ENCODE results near the gene GDNF.
"Not testable (repeated sequence)": the region's sequence is repeated elsewhere in the genome, so short reads cannot be mapped to it uniquely, and the experiment has no call there.

GDNF gene

GRCh38 chr5:37869216-37869615 is 29.4 kb upstream of the GDNF start:
- 97% methylated on average over 2 of the region's 2 CpGs for WGBS

GRCh38 chr5:37867654-37868053 is 27.8 kb upstream of the GDNF start:
- H3K4me1 ChIP-seq (ENCODE audit: insufficient read depth, low read length) = no peaks in the 10 kb centered on the region
- H3K36me3 ChIP-seq (ENCODE audit: insufficient read depth, low read length) = no peaks in the 10 kb centered on the region
- no peak overlapping the region for H3K4me3 ChIP-seq (ENCODE audit: low read length)
- 89% methylated on average over 3 of the region's 3 CpGs for WGBS
- no peak overlapping the region for H3K27ac ChIP-seq (ENCODE audit: low read depth, low read length)
- no peaks in the 10 kb centered on the region for H3K9me3 ChIP-seq (ENCODE audit: insufficient read depth, low read depth, low read length)
- no peak overlapping the region for H3K9ac ChIP-seq (ENCODE audit: low read depth, low read length)
- H3K27me3 ChIP-seq (ENCODE audit: insufficient read depth, low read length) = no peaks in the 10 kb centered on the region

More at GRCh38 chr5:37869216-37869615, 29.4 kb upstream of the GDNF start:
- H3K9me3 ChIP-seq (ENCODE audit: insufficient read depth, low read depth, low read length) = no peaks in the 10 kb centered on the region
- H3K36me3 ChIP-seq (ENCODE audit: insufficient read depth, low read length) = no peaks in the 10 kb centered on the region
- H3K4me3 ChIP-seq (ENCODE audit: low read length) = no peak overlapping the region
- no peaks in the 10 kb centered on the region for H3K27me3 ChIP-seq (ENCODE audit: insufficient read depth, low read length)
- H3K4me1 ChIP-seq (ENCODE audit: insufficient read depth, low read length) = no peaks in the 10 kb centered on the region
- H3K27ac ChIP-seq (ENCODE audit: low read depth, low read length) = no peak overlapping the region
- H3K9ac ChIP-seq (ENCODE audit: low read depth, low read length) = no peak overlapping the region

GRCh38 chr5:37862907-37863306 is 23.1 kb upstream of the GDNF start:
- not testable (repeated sequence) for H3K4me1 ChIP-seq (ENCODE audit: insufficient read depth, low read length); H3K27me3 ChIP-seq (ENCODE audit: insufficient read depth, low read length); H3K9me3 ChIP-seq (ENCODE audit: insufficient read depth, low read depth, low read length); H3K9ac ChIP-seq (ENCODE audit: low read depth, low read length); H3K4me3 ChIP-seq (ENCODE audit: low read length); H3K27ac ChIP-seq (ENCODE audit: low read depth, low read length); H3K36me3 ChIP-seq (ENCODE audit: insufficient read depth, low read length)
- no CpG with 5 or more reads among the region's 1 CpG for WGBS

- no peak overlapping the region for H3K4me3 ChIP-seq (ENCODE audit: low read length)
- WGBS = 91% methylated on average over 3 of the region's 3 CpGs
Measured at GRCh38 chr5:37860206-37860605, 20.4 kb upstream of the GDNF start.

GRCh38 chr5:37859805-37860204 is 20.0 kb upstream of the GDNF start:
- H3K36me3 ChIP-seq (ENCODE audit: insufficient read depth, low read length) = no peaks in the 10 kb centered on the region
- no peak overlapping the region for H3K4me3 ChIP-seq (ENCODE audit: low read length)
- no peaks in the 10 kb centered on the region for H3K4me1 ChIP-seq (ENCODE audit: insufficient read depth, low read length)
- H3K9me3 ChIP-seq (ENCODE audit: insufficient read depth, low read depth, low read length) = no peaks in the 10 kb centered on the region
- H3K27me3 ChIP-seq (ENCODE audit: insufficient read depth, low read length) = no peaks in the 10 kb centered on the region
- no peak overlapping the region for H3K27ac ChIP-seq (ENCODE audit: low read depth, low read length)
- H3K9ac ChIP-seq (ENCODE audit: low read depth, low read length) = no peak overlapping the region
- 85% methylated on average over 2 of the region's 4 CpGs for WGBS

More at GRCh38 chr5:37860206-37860605, 20.4 kb upstream of the GDNF start:
- no peak overlapping the region for H3K9ac ChIP-seq (ENCODE audit: low read depth, low read length)
- no peaks in the 10 kb centered on the region for H3K4me1 ChIP-seq (ENCODE audit: insufficient read depth, low read length)
- no peaks in the 10 kb centered on the region for H3K9me3 ChIP-seq (ENCODE audit: insufficient read depth, low read depth, low read length)
- no peaks in the 10 kb centered on the region for H3K27me3 ChIP-seq (ENCODE audit: insufficient read depth, low read length)
- H3K27ac ChIP-seq (ENCODE audit: low read depth, low read length) = no peak overlapping the region
- H3K36me3 ChIP-seq (ENCODE audit: insufficient read depth, low read length) = no peaks in the 10 kb centered on the region

- H3K27ac ChIP-seq (ENCODE audit: low read depth, low read length) = no peak overlapping the region
- H3K4me1 ChIP-seq (ENCODE audit: insufficient read depth, low read length) = no peaks in the 10 kb centered on the region
- no peak overlapping the region for H3K4me3 ChIP-seq (ENCODE audit: low read length)
- no peaks in the 10 kb centered on the region for H3K27me3 ChIP-seq (ENCODE audit: insufficient read depth, low read length)
- H3K9ac ChIP-seq (ENCODE audit: low read depth, low read length) = no peak overlapping the region
- no peaks in the 10 kb centered on the region for H3K9me3 ChIP-seq (ENCODE audit: insufficient read depth, low read depth, low read length)
- H3K36me3 ChIP-seq (ENCODE audit: insufficient read depth, low read length) = no peaks in the 10 kb centered on the region
Measured at GRCh38 chr5:37858250-37858649, 18.4 kb upstream of the GDNF start.

- Histone ChIP-seq H3K27me3 (ENCODE audit: insufficient read depth, low read length) (no peaks in the 10 kb centered on the region), H3K9me3 (ENCODE audit: insufficient read depth, low read depth, low read length) (no peaks in the 10 kb centered on the region), H3K36me3 (ENCODE audit: insufficient read depth, low read length) (no peaks in the 10 kb centered on the region), H3K9ac (ENCODE audit: low read depth, low read length) (no peak overlapping the region), H3K4me3 (ENCODE audit: low read length) (no peak overlapping the region), H3K4me1 (ENCODE audit: insufficient read depth, low read length) (no peaks in the 10 kb centered on the region), H3K27ac (ENCODE audit: low read depth, low read length) (no peak overlapping the region)
- 100% methylated on average over 1 of the region's 1 CpG for WGBS
Measured at GRCh38 chr5:37857696-37858095, 17.9 kb upstream of the GDNF start.

GRCh38 chr5:37855438-37855837 is 15.6 kb upstream of the GDNF start:
- no peaks in the 10 kb centered on the region for H3K27me3 ChIP-seq (ENCODE audit: insufficient read depth, low read length)
- no peak overlapping the region for H3K4me3 ChIP-seq (ENCODE audit: low read length)
- H3K9ac ChIP-seq (ENCODE audit: low read depth, low read length) = no peak overlapping the region
- H3K36me3 ChIP-seq (ENCODE audit: insufficient read depth, low read length) = no peaks in the 10 kb centered on the region
- H3K27ac ChIP-seq (ENCODE audit: low read depth, low read length) = no peak overlapping the region
- H3K9me3 ChIP-seq (ENCODE audit: insufficient read depth, low read depth, low read length) = no peaks in the 10 kb centered on the region
- no peaks in the 10 kb centered on the region for H3K4me1 ChIP-seq (ENCODE audit: insufficient read depth, low read length)
- 92% methylated on average over 2 of the region's 3 CpGs for WGBS

GRCh38 chr5:37851305-37851704 is 11.5 kb upstream of the GDNF start:
- peaks cover 24% of the 10 kb centered on the region for H3K4me1 ChIP-seq (ENCODE audit: insufficient read depth, low read length)
- H3K27me3 ChIP-seq (ENCODE audit: insufficient read depth, low read length) = no peaks in the 10 kb centered on the region; the same call in 1 of the 2 replicates
- H3K9ac ChIP-seq (ENCODE audit: low read depth, low read length) = no peak overlapping the region
- no peaks in the 10 kb centered on the region for H3K9me3 ChIP-seq (ENCODE audit: insufficient read depth, low read depth, low read length)
- H3K36me3 ChIP-seq (ENCODE audit: insufficient read depth, low read length) = no peaks in the 10 kb centered on the region
- no peak overlapping the region for H3K27ac ChIP-seq (ENCODE audit: low read depth, low read length)
- H3K4me3 ChIP-seq (ENCODE audit: low read length) = no peak overlapping the region
- WGBS = 98% methylated on average over 4 of the region's 4 CpGs

GRCh38 chr5:37850226-37850865 is 10.5 kb upstream of the GDNF start:
- Histone ChIP-seq H3K4me1 (ENCODE audit: insufficient read depth, low read length) (peaks cover 24% of the 10 kb centered on the region), H3K36me3 (ENCODE audit: insufficient read depth, low read length) (no peaks in the 10 kb centered on the region), H3K27me3 (ENCODE audit: insufficient read depth, low read length) (no peaks in the 10 kb centered on the region; the same call in 1 of the 2 replicates), H3K27ac (ENCODE audit: low read depth, low read length) (no peak overlapping the region), H3K4me3 (ENCODE audit: low read length) (no peak overlapping the region), H3K9ac (ENCODE audit: low read depth, low read length) (no peak overlapping the region), H3K9me3 (ENCODE audit: insufficient read depth, low read depth, low read length) (no peaks in the 10 kb centered on the region)
- WGBS = 89% methylated on average over 3 of the region's 3 CpGs

GRCh38 chr5:37849641-37850040 is 9.8 kb upstream of the GDNF start:
- Histone ChIP-seq H3K9ac (ENCODE audit: low read depth, low read length) (no peak overlapping the region), H3K27ac (ENCODE audit: low read depth, low read length) (no peak overlapping the region), H3K4me1 (ENCODE audit: insufficient read depth, low read length) (peaks cover 24% of the 10 kb centered on the region), H3K27me3 (ENCODE audit: insufficient read depth, low read length) (no peaks in the 10 kb centered on the region; the same call in 1 of the 2 replicates), H3K9me3 (ENCODE audit: insufficient read depth, low read depth, low read length) (no peaks in the 10 kb centered on the region), H3K4me3 (ENCODE audit: low read length) (no peak overlapping the region), H3K36me3 (ENCODE audit: insufficient read depth, low read length) (no peaks in the 10 kb centered on the region)
- 96% methylated on average over 2 of the region's 4 CpGs for WGBS

- no peaks in the 10 kb centered on the region for H3K36me3 ChIP-seq (ENCODE audit: insufficient read depth, low read length)
- no peak overlapping the region for H3K27ac ChIP-seq (ENCODE audit: low read depth, low read length)
- no peaks in the 10 kb centered on the region for H3K9me3 ChIP-seq (ENCODE audit: insufficient read depth, low read depth, low read length)
- peaks cover 30% of the 10 kb centered on the region for H3K4me1 ChIP-seq (ENCODE audit: insufficient read depth, low read length)
- no peak overlapping the region for H3K4me3 ChIP-seq (ENCODE audit: low read length)
- WGBS = 58% methylated on average over 3 of the region's 3 CpGs
- H3K9ac ChIP-seq (ENCODE audit: low read depth, low read length) = no peak overlapping the region
- peaks cover 11% of the 10 kb centered on the region for H3K27me3 ChIP-seq (ENCODE audit: insufficient read depth, low read length)
Measured at GRCh38 chr5:37847978-37848425, 8.2 kb upstream of the GDNF start.

Measured in HUES64 (cell line).